ENCODE results near the gene SESN1. TPM values are rescaled to one million over a fixed set of nuclear protein-coding genes. Genes with fewer than 3 reads are reported as not detected.

The SESN1 gene
- total RNA-seq, 1 donor from 2014 or later, result 18.4 TPM

GRCh38 chr6:109019911-109020310 lies 74.7 kb downstream of the SESN1 start:
- Histone ChIP-seq H3K27me3 (ENCODE audit: control insufficient read depth, insufficient read depth, low read length) (no peaks in the 10 kb centered on the region), H3K4me3 (ENCODE audit: low read depth, low read length) (no peak overlapping the region), H3K36me3 (ENCODE audit: control insufficient read depth, insufficient read depth, low read length) (no peaks in the 10 kb centered on the region)
- no peak for TF ChIP-seq CTCF (IDR thresholded peaks at IDR 0.05; ENCODE audit: insufficient read depth, low read length, severe bottlenecking)
- FAIRE-seq, result no peak
- DNase-seq (ENCODE audit: low read depth), result no peak

- Histone ChIP-seq H3K4me3 (ENCODE audit: low read depth, low read length) (no peak overlapping the region), H3K36me3 (ENCODE audit: control insufficient read depth, insufficient read depth, low read length) (no peaks in the 10 kb centered on the region), H3K27me3 (ENCODE audit: control insufficient read depth, insufficient read depth, low read length) (no peaks in the 10 kb centered on the region)
- peak; percentile 78 for DNase-seq (ENCODE audit: low read depth)
- TF ChIP-seq CTCF (IDR thresholded peaks at IDR 0.05; ENCODE audit: insufficient read depth, low read length, severe bottlenecking), result no peak
- no peak for FAIRE-seq
Measured at GRCh38 chr6:109015176-109015575, 79.5 kb downstream of the SESN1 start.

- H3K4me3 ChIP-seq (ENCODE audit: low read depth, low read length), result no peak overlapping the region
- FAIRE-seq (no peak), DNase-seq (ENCODE audit: low read depth) (no peak)
- TF ChIP-seq CTCF (IDR thresholded peaks at IDR 0.05; ENCODE audit: insufficient read depth, low read length, severe bottlenecking), result no peak
- no peaks in the 10 kb centered on the region for H3K36me3 ChIP-seq (ENCODE audit: control insufficient read depth, insufficient read depth, low read length)
- H3K27me3 ChIP-seq (ENCODE audit: control insufficient read depth, insufficient read depth, low read length), result no peaks in the 10 kb centered on the region
Measured at GRCh38 chr6:109014606-109015005, 80.0 kb downstream of the SESN1 start.

- DNase-seq (ENCODE audit: low read depth), result no peak
- no peaks in the 10 kb centered on the region for H3K27me3 ChIP-seq (ENCODE audit: control insufficient read depth, insufficient read depth, low read length)
- no peak for FAIRE-seq
- no peak for TF ChIP-seq CTCF (IDR thresholded peaks at IDR 0.05; ENCODE audit: insufficient read depth, low read length, severe bottlenecking)
- H3K36me3 ChIP-seq (ENCODE audit: control insufficient read depth, insufficient read depth, low read length), result no peaks in the 10 kb centered on the region
- H3K4me3 ChIP-seq (ENCODE audit: low read depth, low read length), result no peak overlapping the region
Measured at GRCh38 chr6:109013656-109014305, 80.9 kb downstream of the SESN1 start.

GRCh38 chr6:109010705-109011102 lies 83.9 kb downstream of the SESN1 start:
- H3K36me3 ChIP-seq (ENCODE audit: control insufficient read depth, insufficient read depth, low read length), result no peaks in the 10 kb centered on the region
- no peak overlapping the region for H3K4me3 ChIP-seq (ENCODE audit: low read depth, low read length)
- FAIRE-seq (no peak), DNase-seq (ENCODE audit: low read depth) (no peak)
- no peaks in the 10 kb centered on the region for H3K27me3 ChIP-seq (ENCODE audit: control insufficient read depth, insufficient read depth, low read length)
- no peak for TF ChIP-seq CTCF (IDR thresholded peaks at IDR 0.05; ENCODE audit: insufficient read depth, low read length, severe bottlenecking)

Data from bronchial epithelial cell (primary cell).